A172 (cell line): Measurements from ENCODE around the gene DNAJB2. TPM values are rescaled to one million over a fixed set of nuclear protein-coding genes. Genes with fewer than 3 reads are reported as not detected.

Experiments used
- DNase-seq: peaks from one replicate; pipeline ENCODE4 v3.0.0-alpha.2; 2015; ENCODE audit warnings: low spot score
- total RNA-seq: library from RNA; depleted of rRNA; stranded (reverse); fragments of >200 nt; shearing (Covaris generic); gene quantifications from 2 replicates; pipeline ENCODE4 v1.2.3, GENCODE V29; 2014; rRNA removed

DNAJB2 gene
- 27.5 and 40.7 TPM in 2 replicates for total RNA-seq

DNA sequence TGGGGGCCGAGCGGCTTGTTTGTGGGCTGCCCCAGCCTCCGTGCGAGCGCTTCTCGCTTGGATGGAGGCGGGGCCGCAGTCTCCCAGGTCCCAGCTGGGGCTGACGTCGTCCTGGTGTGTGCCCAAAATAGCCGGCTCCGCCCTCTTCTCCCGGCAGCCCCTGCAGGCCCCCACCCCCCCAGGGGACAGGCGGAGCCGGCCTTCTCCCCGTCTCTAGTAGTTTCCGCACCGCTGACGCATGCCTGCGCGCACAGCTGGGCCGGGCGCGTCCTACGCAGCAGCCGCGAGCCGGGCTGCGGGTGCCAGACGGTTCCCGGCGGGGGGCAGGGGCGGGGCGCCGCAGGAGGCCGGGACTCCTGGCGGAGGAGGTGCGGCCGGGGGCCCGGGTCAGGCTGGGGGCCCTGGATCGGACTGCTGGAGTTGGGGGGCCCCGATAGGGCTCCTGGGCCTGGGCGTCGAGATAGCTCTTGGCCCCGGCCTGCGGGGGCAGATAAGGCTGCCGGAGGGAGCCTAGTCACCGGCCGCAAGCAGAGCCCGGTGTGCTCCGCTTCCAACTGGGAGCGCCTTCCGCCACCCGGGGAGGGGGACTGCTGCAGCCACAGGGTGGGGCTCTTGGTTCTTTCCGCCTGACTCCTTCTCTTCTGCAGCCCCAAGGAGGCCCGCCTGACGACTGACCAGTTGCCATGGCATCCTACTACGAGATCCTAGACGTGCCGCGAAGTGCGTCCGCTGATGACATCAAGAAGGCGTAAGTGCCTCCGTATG lies at the start of gene DNAJB2:
TSS of gene DNAJB2 (plus strand) at position 216 of the 765 bp plus-strand sequence. CDS start at position 684, 468 bp downstream.
- DNase-seq, result peak; percentile 99

DNA sequence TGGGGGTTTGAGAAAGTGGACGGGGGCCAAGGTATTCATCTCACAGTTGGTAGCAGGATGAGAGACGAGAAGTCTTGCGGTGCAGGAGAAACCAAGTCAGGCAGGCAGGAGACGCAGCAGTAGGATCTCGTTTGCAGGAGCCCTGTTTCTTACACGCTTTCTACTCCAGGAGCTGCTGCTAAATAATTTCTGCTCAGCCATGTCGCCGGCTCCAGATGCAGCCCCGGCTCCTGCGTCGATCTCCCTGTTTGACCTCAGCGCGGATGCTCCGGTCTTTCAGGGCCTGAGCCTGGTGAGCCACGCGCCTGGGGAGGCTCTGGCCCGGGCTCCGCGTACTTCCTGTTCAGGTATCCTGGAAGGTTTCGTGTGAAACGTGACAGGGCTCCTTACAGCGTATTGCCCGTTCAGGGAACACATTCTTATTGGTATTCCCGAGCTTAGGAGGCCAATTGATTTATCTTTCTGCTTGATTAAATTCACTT lies 49.1 kb upstream of the DNAJB2 start:
- DNase-seq, result peak; percentile 40

DNA sequence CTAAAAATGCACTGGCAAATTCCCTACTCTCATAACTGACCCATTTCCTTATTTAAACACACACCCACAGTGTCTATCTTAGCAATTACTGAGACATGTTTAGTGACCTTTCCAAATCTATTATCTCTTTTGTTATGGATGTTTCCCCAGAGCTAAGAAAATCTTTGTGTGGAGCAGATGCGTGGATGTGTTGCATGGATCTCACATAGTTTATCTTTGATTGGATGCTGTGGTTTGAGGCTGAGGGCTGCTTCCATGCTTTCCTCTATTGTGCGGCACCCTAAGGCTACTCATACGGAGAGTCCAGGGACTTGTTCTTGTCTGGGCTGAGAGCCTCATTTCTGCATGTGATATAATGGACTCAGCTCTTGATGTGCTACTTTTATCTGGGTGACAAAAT lies 44.8 kb upstream of the DNAJB2 start:
- no peak for DNase-seq

DNA sequence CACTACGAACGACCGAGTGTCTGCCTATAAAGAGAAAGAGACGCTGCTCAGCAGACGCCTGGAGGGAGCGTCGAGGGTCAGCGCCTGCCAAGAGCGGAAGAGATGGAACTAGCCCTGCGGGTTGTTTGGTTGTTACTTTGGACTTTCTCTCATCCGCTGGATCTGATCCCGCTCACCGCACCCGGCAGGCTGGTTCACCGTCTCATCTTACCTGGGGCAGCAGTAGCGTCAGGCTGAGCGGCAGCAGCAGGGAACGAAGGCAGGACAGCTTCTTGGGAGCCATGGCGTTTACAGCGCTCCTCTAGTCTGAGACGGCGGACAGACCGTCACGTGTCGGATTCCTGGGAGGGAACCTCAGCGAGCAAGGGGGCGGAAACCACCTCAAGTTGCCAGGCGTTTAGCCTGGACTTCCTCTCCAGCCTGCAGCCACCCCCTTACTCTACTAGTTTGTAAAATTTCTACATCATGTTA lies 35.8 kb upstream of the DNAJB2 start:
- DNase-seq, result no peak

DNA sequence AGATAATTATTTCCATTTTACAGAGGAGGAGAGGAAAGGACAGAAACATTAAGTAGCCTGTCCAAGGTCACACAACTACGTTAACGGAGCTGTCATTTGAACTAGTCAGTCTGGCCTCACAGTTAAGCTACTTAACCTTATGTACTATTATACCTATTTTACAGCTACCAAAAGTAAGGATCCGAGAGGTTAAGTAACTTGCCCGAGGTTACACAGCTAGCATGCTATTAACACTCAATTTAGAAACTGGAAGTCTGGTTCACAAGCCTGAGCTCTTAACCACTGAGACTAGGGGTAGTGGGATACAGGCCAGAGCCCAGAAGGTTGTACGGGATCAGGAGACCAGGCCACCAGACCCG lies 34.4 kb upstream of the DNAJB2 start:
- DNase-seq, result no peak

DNA sequence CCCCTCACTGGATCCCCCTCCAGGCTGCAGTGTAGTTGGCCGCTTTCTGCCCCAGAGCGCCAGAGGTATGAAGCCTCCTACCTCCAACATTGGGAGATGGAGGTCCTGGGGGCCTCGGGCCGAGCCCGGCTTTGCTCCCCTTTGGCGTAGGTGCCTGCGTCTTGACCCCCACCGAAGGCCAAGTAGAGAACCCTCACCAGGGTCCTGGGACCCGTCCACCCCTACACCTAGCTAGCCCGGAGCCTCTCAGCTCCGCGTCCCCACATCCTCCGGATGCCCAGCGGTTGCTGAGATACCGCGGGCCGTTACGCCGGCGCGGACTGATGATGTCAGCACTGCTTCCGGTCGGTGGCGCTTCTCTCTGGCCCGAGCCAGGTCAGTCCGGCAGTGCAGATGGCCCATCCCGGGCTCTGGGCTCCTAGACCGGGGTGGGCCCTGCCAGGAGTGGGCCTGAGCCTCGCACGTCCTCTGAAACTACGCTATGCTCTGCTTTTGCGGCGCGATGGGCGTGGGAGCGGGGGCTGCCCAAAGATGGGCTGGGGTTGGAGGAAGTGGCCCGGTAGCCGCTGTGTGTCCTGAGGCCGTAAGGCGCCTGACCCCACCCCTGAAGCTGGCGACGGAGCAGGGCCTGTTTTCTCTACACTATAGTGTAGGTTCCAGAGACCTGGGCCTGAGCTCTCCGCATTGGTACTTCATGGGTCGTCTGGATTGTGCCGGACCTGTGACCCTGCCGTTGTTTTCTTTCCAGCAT lies 33.8 kb upstream of the DNAJB2 start, which contains the start of the genes GLB1L and STK16:
TSS of gene GLB1L (minus strand) at position 297 of the 751 bp plus-strand sequence. CDS start 1,871 bp downstream, outside the sequence.
TSS of gene STK16 (plus strand) at position 332 of the 751 bp plus-strand sequence. CDS start 521 bp downstream, outside the sequence.
- DNase-seq, result peak; percentile 89

DNA sequence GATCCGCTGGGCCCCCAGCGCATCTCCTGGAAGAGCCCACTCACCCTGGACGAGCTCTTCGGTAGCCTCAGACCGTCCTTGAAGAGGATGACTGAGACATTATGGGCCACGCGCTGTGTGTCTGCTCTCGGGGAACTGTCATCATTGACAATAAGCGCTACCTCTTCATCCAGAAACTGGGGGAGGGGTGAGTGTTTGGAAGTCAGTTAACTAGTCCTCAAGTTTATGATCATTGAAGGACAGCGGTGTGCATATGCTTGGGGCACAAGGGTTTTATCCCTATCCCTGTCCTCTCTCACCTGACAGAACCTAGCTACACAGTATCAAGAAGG lies 33.3 kb upstream of the DNAJB2 start:
- DNase-seq, result no peak

DNA sequence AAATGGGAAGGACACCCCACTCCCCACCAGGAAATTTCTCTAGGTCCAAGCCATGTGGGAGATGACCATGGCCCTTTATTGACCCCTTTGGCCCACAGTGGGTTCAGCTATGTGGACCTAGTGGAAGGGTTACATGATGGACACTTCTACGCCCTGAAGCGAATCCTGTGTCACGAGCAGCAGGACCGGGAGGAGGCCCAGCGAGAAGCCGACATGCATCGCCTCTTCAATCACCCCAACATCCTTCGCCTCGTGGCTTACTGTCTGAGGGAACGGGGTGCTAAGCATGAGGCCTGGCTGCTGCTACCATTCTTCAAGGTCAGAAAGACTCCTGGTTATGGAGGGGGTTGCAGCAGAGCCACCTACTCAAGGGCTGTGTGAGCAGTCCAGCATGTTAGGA lies 32.6 kb upstream of the DNAJB2 start:
- no peak for DNase-seq

DNA sequence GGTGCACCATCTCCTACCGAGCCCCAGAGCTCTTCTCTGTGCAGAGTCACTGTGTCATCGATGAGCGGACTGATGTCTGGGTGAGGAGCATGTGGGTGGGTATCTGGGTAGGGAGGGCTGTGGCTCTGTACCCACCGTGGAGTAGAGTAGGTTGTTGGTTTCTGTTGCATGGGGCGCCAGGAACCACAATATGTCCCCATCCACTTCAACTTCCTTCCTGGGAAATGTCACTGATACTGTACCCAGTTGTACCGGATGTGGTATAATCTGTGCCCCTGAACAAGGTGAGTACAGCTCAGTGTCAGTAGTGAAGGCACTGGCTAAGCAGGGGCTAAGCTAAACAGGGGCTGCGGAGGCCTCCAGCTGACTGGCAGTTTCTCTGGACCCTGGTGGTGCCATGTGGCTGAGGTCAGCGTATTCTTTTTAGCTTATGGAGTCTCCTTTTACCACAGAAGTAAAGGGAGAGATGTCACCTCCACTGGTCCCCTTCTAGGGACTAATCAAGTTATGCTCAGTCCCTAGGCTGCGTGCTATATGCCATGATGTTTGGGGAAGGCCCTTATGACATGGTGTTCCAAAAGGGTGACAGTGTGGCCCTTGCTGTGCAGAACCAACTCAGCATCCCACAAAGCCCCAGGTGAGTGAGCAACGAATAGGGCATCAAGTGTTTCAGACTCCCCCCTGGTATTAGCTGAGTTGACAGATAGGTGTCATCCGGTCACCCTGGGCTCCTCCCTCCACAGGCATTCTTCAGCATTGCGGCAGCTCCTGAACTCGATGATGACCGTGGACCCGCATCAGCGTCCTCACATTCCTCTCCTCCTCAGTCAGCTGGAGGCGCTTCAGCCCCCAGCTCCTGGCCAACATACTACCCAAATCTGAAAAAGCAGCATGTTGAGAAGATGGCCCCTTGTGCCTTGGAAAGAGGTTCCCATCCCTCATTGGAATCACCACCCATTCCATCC lies 31.2 kb upstream of the DNAJB2 start:
- DNase-seq, result no peak

DNA sequence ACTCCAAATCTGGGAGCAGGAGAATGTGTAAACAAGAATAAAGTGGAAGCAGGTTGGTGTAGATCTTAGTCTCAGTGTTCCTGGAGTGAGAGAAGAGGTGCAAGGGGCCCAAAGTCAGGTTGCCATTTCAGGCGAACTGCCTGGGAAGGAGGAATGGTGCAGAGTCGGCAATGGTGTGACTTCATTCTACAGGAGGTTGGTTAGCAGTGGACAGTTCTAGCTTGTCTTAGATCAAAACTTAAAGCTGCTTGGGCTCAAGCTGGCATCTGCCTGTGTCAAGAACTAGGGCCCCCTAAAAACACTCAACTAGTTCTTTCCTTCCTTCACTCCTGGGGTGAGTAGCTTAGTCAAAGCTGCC lies 30.3 kb upstream of the DNAJB2 start:
- DNase-seq, result no peak

DNA sequence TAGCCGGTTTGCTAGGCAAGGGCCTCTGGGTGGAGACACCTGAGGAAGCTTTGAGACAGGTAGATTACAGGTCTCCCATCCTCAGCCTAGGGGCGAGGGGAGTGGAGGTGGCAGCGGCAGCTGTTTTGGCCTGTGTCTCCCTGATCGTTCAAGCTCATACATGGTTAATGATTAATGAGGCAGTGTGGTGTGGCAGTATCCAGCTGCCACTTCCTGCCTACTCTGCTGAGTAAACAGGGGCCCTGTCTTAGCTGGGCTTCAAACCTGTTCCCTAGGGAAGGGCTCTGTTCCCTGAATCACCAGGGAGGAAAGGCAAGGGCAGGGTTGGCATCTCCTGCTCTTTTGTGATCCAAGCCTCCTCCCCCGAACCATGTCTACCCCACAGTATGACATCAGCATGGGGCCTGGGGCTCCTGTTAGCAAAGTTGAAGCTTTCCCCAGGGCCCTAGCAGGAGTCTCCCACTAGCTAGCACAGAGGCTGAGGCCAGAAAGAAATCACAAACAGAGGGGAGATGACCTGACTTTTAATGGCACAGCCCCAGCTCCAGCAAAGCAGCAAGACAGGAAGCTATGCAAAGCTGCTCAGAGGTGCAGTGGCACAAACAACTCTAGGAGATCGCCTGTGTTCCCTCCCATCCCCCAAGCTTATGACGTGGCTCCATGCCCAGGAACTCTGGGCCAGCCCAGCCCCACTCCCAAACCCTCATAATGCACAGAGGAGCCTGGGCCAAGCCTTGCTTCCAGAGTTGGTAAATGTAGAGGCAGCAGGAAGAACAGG lies 29.8 kb upstream of the DNAJB2 start:
- DNase-seq, result peak; percentile 94

DNA sequence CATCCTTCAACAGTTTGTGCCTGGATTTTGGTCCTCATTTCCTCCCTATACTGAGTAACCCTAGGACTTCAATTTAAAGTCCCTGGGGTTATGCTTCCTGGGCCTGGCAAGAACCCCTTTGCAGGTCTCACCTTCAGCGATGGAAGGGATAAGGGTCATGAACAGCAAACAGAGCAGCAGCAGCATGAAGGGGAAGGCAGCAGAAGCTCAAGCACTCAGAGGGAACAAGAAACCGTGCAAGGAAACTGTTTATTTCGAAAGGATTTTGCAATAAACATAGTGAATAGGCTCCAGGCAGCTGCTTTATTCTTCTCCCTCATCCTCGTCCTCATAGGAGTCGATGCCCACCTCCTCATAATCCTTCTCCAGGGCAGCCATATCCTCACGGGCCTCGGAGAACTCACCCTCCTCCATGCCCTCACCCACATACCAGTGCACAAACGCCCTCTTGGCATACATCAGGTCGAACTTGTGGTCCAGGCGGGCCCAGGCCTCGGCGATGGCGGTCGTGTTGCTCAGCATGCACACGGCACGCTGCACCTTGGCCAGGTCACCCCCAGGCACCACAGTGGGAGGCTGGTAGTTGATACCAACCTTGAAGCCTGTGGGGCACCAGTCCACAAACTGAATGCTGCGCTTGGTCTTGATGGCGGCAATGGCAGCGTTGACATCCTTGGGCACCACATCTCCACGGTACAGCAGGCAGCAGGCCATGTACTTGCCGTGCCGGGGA lies 29.0 kb upstream of the DNAJB2 start:
- no peak for DNase-seq

DNA sequence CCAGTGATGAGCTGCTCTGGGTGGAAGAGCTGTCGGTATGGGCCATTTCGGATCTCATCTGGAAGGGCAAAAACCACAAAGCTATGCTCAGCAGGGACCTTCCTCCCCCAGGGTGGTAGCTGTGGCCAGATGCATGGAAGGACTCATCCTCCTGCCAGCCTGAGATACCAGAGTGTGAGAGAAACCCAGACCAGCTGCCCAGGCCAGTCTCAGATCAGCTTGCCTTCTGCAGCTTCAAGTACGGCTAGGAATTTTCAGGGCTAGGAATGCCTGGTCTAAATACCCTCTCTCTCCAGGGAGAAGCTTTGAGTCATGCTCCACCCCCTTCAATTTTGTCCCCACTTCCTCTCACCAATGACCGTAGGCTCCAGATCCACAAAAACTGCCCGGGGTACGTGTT lies 27.5 kb upstream of the DNAJB2 start:
- DNase-seq, result peak; percentile 66

DNA sequence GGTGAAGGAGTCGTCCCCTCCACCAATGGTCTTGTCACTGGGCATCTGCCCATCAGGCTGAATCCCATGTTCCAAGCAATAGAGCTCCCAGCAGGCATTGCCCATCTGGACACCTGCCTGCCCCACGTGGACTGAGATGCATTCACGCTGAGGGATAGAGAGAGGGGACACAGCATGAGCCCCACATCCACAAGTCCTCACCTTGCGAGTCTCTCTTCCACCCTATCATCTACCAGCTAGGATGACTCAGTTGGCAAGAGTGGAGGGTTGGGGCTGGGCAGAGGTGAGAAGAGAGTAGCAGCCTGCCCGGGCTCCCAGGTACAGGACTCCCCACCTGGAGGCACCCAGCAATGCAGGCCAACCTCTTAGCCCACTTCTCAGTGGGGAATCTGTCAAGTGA lies 27.1 kb upstream of the DNAJB2 start:
- DNase-seq, result peak; percentile 23

DNA sequence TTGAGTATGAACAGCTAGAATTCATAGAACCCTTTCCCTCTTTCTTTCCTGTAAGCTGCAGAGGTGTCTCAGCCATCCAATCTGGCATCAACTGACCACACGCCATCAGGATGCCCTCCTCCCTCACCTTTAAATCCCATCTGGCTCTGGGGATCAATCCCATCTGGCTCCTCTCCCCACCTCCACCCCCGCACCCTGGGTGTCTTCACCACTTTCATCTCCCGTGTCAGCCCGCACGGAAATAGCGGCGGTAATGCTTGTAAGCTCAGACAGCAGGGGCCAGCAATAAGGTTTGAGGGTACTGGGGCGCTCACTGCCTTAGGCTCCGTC lies 26.6 kb upstream of the DNAJB2 start:
- DNase-seq, result no peak

DNA sequence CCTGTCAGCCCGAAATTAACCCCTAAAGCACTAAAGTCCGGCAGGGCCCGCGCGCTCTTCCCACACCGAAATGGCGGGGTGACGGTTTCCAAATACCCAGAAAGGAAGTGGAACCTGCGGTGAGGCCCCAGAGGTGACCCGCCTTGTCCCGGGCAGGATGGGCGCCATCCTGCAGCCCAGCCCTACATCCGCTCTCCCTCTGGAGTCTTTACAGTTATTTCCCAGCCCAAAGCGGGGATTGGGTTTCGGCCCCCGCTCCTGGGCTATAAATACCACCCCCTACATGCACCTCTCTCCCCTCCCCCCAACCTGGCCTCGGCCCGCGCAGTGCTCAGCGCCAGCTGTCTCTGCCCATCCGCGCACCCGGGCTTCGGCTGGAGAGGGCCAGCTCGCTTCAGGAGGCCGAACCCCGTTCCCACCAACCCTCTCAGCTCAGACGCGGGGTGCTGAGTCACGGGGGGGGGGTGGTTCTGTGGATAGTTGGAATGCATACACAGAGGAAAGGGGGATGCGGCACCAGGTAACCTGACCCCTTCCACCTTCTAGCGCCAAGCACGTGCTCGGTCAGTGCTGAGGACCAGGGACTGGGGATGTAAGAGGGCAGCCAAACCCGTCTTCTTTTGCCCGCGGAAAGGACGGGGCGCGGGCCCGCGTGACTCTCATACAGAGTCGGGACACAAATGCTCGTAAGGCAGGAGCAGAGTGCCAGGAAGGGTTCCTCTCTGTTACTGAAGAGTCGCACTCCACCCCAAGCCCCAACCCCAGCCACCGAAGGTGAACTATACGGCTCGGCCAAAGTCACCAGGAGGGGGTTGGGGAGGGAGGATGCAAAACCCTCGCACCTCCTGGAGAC lies 26.0 kb upstream of the DNAJB2 start, which contains the start of gene TUBA4B:
TSS of gene TUBA4B (plus strand) at position 344 of the 853 bp plus-strand sequence. CDS start at position 509, 165 bp downstream.
- peak; percentile 61 for DNase-seq

DNA sequence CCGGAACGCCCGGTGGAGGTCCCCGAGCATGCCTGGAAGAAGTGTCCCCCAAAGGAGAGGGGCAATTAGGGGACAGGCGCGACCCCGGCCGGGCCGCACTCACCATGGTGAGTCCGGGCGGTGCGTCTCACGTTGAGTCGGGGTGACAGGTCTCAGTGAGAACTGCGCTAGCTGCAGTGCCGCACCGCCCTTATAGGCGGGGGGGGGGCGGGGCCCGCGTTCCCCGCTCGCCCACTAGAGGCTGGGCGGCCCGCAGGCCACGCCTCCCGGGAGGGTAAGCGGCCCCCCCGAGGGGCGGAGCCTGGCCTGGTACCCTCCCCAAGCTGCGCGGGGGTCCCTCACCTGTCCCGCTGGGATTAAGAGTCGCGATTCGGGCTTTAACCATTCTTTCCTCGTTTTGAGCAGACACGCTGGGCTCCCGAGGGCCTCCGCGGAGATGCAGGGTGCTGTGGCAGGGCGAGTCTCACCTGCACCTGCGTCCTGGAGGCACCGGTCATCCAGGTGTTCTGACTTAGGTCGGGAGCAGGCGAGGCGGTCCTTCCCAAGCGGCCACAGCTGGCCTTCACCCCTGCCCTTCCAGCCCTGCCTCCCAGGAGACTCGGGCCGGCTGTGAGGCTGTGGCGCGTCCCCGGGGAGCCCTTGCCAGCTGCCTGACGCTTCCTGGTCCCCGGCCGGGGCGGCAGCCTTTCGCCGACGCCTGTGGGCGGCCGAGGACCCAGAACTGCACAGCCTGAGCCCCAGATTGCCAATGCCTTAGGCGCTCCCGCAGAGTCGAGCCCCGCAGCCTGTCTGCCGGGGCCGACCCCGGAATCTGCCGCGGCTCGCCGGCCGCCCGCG lies 25.2 kb upstream of the DNAJB2 start, which contains the start of gene TUBA4A:
TSS of gene TUBA4A (minus strand) at position 166 of the 837 bp plus-strand sequence. CDS start at position 106, 60 bp downstream.
- DNase-seq, result peak; percentile 75

DNA sequence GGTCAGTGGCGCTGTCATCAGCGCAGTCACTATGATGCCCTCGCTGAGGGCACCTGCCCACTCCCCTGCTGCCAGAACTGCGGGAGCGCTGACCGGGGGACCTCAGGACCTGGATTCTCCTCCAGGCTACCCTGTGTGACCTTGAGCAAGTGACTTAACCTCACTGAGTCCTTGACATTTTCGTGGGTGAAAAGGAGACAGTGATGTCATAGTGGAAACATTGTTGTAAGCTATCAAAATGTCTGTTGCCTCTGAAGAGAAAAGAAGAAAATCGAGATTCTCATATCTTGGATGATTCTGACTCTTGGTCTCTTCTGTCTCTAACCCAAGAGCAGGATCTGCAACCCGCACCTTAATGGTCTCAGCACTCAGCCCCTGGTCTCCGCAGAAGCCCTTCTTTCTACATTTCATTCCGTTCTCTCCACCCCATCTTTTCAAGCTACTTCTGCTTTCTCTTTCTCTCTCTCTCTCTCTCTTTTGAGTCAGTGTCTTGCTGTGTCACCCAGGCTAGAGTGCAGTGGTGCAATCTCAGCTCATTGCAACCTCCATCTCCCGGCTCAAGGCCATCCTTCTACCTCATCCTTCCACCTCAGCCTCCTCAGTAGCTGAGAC lies 24.5 kb upstream of the DNAJB2 start:
- DNase-seq, result no peak
